GM19193 (cell line): Measurements from ENCODE around the gene SNRPA.
A peak's percentile ranks its signal among the peaks of the same experiment; 100 is the strongest.

Experiments
- POLR2A ChIP-seq: IDR thresholded peaks from 4 replicates; pipeline ENCODE4 v1.6.1; 2011; ENCODE audit not compliant: insufficient read depth, insufficient read length; ENCODE audit errors: extremely low read depth

Gene SNRPA

DNA sequence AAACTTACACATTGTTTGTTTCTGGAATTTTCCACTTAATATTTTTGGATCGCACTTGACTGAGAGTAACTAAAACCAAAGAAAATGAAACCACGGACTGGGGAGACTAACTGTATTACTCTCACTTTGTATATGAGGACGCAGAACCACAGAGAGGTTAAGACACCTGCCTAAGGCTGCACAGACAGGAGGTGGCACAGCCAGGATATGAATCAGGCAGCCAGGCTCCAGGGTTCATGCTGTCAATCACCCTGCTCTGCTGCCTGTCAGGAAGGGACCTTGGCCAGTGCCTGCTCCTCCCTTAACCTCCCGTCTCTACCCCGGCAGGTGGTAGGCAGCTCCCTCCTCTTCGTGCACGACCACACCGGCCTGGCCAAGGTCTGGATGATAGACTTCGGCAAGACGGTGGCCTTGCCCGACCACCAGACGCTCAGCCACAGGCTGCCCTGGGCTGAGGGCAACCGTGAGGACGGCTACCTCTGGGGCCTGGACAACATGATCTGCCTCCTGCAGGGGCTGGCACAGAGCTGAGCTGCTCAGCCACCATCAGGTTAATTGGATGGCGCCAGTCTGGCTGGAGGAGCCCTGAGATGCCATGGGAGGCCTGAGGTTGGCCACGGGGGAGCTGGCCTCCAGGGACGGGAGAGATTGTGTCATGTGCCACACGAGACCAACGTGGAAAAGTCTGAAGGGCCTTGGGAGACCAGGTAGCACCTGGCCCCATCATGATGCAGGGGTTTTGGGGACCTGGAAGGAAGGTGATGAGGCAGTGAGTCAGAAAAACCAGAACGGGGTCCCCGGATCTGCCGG lies 11.8 kb upstream of the SNRPA start:
- TF ChIP-seq POLR2A: no peak

- TF ChIP-seq POLR2A: no peak
Measured at GRCh38 chr19:40739871-40740703, 10.9 kb upstream of the SNRPA start.

GRCh38 chr19:40740747-40741146 lies 10.3 kb upstream of the SNRPA start:
- no peak for TF ChIP-seq POLR2A

DNA sequence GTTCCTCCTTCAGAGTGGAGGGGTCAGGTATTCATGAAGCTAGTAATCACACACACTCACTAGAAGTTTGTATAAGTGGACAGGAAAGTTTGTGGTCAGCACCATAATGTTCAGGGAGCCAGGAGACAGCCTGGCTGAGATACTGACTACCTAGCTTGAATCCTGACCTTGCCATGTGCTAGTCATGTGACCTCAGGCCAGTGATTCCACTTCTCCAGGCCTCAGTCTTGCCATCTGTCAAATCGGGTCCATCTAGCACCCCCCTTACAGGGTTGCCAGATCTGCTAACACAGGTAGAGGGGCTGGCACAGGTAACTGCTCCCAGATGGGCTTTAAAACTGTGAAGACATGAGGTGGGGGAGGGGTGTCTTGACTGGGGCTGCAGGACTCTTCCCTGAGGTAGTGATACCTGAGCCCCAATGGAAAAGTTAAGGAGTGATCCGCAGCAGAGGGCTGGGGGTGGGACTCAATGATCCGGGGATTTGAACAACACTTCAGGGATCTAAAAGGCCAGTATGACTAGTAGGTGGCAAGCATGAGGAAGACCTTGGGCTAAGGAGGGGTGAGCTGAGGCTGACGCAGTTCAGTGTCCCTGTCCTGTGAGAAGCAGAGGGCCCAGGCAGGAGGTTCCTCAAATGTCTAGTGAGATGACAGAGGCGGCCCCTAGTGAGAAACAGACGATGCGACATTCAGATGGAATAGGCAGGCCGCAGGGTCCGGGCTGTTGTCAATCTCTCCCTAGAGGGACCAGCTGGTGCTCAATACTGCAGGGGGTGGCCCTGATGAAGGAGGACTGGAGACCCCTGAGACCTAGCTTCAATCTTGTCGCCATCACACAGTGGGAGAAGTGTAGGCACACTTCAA lies 9.2 kb upstream of the SNRPA start:
- no peak for TF ChIP-seq POLR2A

- TF ChIP-seq POLR2A: no peak
Measured at GRCh38 chr19:40742477-40742876, 8.5 kb upstream of the SNRPA start.

GRCh38 chr19:40742886-40743285 lies 8.1 kb upstream of the SNRPA start:
- TF ChIP-seq POLR2A: no peak

- TF ChIP-seq POLR2A: no peak
Measured at GRCh38 chr19:40743926-40744325, 7.1 kb upstream of the SNRPA start.

- TF ChIP-seq POLR2A: no peak
Measured at GRCh38 chr19:40744554-40745401, 6.2 kb upstream of the SNRPA start.

DNA sequence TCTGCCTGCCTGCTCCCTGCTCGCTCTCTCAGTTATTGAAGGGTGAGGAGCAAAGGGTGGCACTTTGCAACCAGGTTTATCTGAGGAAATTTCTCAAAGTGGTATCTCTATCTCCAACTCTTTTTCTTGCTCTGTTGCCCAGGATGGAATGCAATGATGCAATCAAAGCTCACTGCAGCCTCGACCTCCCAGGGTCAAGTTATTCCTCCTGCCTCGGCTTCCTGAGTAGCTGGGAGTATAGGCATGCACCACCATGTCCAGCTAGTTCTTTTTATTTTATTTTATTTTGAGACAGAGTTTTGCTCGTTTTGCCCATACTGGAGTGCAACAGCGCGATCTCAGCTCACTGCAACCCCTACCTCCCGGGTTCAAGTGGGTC lies 5.6 kb upstream of the SNRPA start:
- TF ChIP-seq POLR2A: no peak

DNA sequence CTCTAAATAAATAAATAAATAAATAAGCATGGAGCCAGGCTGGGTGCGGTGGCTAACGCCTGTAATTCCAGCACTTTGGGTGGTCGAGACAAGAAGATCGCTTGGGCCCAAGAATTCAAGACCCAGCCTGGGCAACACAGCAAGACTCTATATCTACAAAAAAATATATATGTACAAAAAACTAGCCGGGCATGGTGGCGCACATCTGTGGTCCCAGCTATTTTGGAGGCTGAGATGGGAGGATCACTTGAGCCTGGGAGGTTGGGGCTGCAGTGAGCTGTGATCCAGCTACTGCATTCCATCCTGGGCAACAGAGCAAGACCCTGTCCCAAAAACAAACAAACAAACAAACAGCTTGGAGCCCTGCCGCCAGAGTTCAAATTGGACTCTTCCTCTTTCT lies 3.5 kb upstream of the SNRPA start:
- no peak for TF ChIP-seq POLR2A

- peak; percentile 33 for TF ChIP-seq POLR2A
Measured at GRCh38 chr19:40750058-40750873, 737 bp upstream of the SNRPA start, which contains the start of gene ACTMAP. Gene ACTMAP (minus strand): TSS chr19:40750477. CDS start chr19:40749803, 674 bp downstream.

- TF ChIP-seq POLR2A: no peak
Measured at GRCh38 chr19:40752257-40752781, 1.3 kb downstream of the SNRPA start.

GRCh38 chr19:40754611-40755247 lies 3.7 kb downstream of the SNRPA start:
- TF ChIP-seq POLR2A: no peak

DNA sequence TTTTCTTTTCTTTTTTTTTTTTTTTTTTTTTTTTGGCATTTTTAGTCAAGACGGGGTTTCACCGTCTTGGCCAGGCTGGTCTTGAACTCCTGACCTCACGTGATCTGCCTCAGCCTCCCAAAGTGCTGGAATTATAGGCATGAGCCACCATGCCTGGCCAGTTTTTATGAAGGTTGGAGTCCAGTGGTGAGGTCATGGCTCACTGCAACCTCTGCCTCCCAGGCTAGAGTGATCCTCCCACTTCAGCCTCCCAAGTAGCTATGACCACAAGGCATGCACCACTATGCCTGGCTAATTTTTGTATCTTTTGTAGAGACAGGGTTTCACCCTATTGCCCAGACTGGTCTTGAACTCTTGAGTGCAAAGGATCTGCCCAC lies 4.2 kb downstream of the SNRPA start:
- TF ChIP-seq POLR2A: no peak
